ENCODE data around the gene CLEC7A.

CLEC7A gene

DNA sequence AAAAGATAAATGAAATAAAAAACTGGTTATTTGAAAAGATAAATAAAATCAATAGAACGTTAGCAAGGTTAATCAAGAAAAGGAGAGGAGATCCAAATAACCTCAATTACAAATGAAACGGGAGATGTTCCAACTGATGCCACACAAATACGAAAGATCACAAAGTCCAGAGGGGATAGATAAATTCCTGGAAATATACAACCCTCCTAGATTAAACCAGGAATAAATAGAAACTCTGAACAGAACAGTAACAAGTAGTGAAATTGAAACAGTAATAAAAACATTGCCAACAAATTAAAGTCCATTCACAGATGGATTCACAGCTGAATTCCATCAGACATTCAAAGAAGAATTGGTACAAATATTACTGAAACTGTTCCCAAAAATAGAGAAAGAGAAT is 43.6 kb downstream of the CLEC7A start:
- FAIRE-seq (no peak), DNase-seq (ENCODE audit: insufficient read length) (no peak)
- TF ChIP-seq POLR2AphosphoS5 (IDR thresholded peaks at IDR 0.05; ENCODE audit: low read depth, low read length): no peak

DNA sequence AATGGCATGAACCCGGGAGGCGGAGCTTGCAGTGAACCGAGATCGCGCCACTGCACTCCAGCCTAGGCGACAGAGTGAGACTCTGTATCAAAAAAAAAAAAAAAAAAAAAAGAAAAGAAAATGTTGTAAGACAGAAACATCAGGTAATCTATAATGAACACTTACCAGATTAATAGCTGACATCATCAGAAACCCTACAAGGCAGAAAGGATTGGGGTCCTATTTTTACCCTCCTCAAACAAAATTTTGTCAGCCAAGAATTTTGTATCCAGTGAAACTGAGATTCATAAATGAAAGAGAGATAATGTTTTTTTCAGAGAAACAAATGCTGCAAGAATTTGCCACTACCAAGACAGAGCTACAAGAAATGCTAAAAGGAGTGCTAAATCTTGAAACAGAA is 45.3 kb downstream of the CLEC7A start:
- DNase-seq (ENCODE audit: insufficient read length) (no peak), FAIRE-seq (no peak)
- TF ChIP-seq TAF1 (IDR thresholded peaks at IDR 0.05; ENCODE audit: borderline replicate concordance, low read depth, low read length) (no peak), POLR2AphosphoS5 (IDR thresholded peaks at IDR 0.05; ENCODE audit: low read depth, low read length) (no peak), POLR2A (IDR thresholded peaks at IDR 0.05; ENCODE audit: low read depth, low read length) (no peak)

DNA sequence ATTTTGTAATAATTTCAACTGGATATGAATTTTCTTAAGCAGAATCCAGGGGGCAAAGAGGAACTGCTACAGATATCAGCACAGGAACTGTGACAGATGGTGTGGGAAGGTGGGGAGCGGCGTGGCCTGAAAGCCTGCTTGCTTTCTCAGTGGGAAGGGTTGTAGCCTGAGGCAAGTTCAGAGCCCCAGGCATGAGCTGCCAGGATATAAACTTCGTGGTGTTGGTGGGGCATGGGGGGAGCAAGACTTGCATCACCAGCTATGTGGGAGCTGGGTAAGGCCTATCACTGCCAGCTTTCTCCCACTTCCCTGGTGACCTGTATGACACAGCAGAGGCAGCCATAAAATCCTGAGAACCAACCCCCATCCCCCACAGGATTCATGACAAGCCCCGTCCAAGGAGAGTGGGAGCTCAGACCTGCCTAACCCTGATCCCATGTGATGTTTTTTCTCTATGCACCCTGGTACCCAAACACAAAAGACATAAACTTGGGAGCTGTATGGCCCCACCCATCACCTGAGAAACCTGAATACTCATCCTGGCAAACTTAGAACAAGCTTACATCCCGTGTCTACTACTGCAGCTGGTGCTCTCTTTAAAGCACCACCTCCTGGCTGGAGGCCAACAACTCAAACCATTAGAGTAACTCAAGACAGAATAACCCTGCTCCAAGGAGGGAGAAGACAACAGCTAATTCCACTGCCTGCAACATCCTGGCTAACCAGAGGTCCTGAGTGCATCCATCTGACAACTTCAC is 47.7 kb downstream of the CLEC7A start:
- TF ChIP-seq POLR2AphosphoS5 (IDR thresholded peaks at IDR 0.05; ENCODE audit: low read depth, low read length) (no peak), TAF1 (IDR thresholded peaks at IDR 0.05; ENCODE audit: borderline replicate concordance, low read depth, low read length) (no peak), POLR2A (IDR thresholded peaks at IDR 0.05; ENCODE audit: low read depth, low read length) (no peak)
- no peak for FAIRE-seq
- no peak for DNase-seq (ENCODE audit: insufficient read length)

DNA sequence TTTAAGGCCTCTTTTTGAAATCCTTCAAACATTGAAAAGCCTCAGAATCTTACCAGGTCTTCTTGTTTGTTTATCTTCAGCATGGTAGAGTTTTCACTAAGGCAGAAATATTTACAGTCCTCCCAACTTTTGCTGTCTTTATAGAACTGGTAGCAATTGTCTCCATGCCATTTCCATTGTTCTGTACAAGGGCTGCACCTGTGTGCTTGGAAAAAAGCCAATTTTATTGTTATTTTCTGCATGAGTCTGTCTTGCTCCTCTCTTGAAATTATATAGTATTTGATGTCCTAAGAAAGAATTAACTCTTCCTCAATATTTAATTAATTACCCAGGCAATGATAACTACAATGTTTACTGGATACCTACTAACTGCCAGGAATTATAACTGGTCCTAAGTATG is 54.5 kb downstream of the CLEC7A start:
- DNase-seq (ENCODE audit: insufficient read length) (no peak), FAIRE-seq (no peak)
- TF ChIP-seq TAF1 (IDR thresholded peaks at IDR 0.05; ENCODE audit: borderline replicate concordance, low read depth, low read length) (no peak), POLR2A (IDR thresholded peaks at IDR 0.05; ENCODE audit: low read depth, low read length) (no peak), POLR2AphosphoS5 (IDR thresholded peaks at IDR 0.05; ENCODE audit: low read depth, low read length) (no peak)

DNA sequence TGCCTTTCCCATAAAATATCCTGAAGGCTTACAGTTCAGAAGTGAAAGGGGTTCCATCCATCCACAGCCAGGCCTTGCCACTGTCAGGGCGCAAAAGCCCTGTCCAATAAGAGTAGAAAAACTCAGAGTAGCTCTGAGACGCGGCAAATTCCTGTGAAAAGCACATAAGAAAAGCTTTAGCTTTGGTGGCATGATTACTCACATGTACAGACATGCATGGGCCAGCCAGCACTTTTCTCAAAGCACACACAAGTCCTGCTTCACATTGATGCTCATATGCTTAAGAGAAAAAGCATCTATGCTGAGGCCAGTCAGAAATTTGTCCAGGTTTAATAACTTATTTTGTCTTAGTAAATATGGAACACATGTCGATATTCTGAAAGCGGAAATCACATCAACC is 56.7 kb downstream of the CLEC7A start:
- no peak for DNase-seq (ENCODE audit: insufficient read length)
- no peak for FAIRE-seq
- TF ChIP-seq TAF1 (IDR thresholded peaks at IDR 0.05; ENCODE audit: borderline replicate concordance, low read depth, low read length) (no peak), POLR2AphosphoS5 (IDR thresholded peaks at IDR 0.05; ENCODE audit: low read depth, low read length) (no peak), POLR2A (IDR thresholded peaks at IDR 0.05; ENCODE audit: low read depth, low read length) (no peak)

DNA sequence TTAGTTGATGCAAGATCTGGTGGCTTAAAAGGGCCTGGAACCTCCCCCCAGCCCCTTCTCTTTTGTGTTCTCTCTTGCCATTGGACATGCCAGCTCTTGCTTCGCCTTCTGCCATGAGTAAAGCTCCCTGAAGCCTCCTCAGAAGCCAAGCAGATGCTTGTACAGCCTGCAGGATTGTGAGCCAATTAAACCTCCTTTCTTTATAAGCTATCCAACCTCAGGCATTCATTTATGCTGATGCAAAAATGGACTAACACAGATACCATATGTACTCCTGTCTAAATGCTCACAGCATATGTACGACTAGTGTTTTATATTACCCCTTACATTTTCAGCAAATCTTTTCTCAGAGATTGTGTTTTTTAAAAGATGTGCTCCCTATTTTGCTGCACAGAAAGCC is 57.9 kb downstream of the CLEC7A start:
- no peak for FAIRE-seq
- DNase-seq (ENCODE audit: insufficient read length): no peak
- TF ChIP-seq POLR2A (IDR thresholded peaks at IDR 0.05; ENCODE audit: low read depth, low read length): no peak
- TF ChIP-seq TAF1 (IDR thresholded peaks at IDR 0.05; ENCODE audit: borderline replicate concordance, low read depth, low read length): no peak
- no peak for TF ChIP-seq POLR2AphosphoS5 (IDR thresholded peaks at IDR 0.05; ENCODE audit: low read depth, low read length)

DNA sequence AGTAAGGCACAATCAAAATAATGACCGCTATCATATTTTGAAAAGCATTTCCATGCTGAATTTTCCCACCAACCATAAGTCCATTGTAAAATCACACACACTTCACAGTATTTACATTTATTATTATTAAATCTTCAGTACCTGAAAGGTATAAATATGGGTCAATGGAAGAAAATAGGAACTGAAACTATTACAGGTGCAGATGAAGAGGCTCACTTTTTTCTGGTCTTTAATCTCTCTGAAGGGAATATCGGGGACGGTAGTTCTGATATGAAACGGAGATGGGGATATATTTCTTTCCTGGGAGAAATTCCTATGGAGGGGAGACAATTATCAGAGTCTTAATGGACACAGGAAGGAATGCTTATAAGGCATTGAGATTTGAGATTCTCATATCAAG is 59.6 kb downstream of the CLEC7A start:
- FAIRE-seq: no peak
- no peak for DNase-seq (ENCODE audit: insufficient read length)
- no peak for TF ChIP-seq POLR2AphosphoS5 (IDR thresholded peaks at IDR 0.05; ENCODE audit: low read depth, low read length)
- no peak for TF ChIP-seq POLR2A (IDR thresholded peaks at IDR 0.05; ENCODE audit: low read depth, low read length)
- no peak for TF ChIP-seq TAF1 (IDR thresholded peaks at IDR 0.05; ENCODE audit: borderline replicate concordance, low read depth, low read length)

DNA sequence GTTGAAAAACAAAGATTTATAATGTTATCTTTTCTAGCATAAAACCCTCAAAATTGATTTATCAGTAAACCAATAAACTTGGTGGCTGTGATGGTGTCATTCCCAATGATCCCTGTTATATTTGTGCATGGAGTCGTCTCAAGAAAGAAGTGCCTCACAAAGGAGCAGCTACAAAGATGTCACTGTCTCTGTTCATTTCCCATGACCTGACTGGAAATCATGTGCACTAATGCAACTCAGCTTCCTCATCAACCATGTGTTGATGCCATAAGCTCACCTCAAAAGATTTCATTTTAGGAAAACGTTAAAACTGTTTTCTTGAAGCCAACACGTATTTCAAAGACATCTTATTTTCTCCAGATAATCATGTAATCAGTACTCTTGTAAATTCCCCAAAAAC is 60.0 kb downstream of the CLEC7A start:
- DNase-seq (ENCODE audit: insufficient read length) (no peak), FAIRE-seq (no peak)
- TF ChIP-seq TAF1 (IDR thresholded peaks at IDR 0.05; ENCODE audit: borderline replicate concordance, low read depth, low read length) (no peak), POLR2AphosphoS5 (IDR thresholded peaks at IDR 0.05; ENCODE audit: low read depth, low read length) (no peak), POLR2A (IDR thresholded peaks at IDR 0.05; ENCODE audit: low read depth, low read length) (no peak)

DNA sequence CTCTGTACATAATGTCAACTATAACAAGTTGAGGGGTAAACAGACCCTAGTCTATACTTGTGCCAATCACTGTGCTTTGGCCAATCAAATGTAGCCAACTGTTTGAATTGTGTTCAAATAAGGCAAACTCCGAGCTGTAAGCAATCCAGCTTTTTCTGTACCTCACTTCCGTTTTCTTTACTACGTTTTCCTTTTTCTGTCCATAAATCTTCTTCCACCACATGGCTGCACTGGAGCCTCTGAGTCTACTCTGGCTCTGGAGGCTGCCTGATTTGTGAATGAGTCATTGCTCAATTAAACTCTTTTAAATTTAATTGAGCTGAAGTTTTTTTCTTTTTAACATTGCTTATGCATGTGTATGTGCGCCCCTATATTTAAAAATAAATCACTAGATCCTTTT is 60.9 kb downstream of the CLEC7A start:
- no peak for DNase-seq (ENCODE audit: insufficient read length)
- no peak for TF ChIP-seq POLR2AphosphoS5 (IDR thresholded peaks at IDR 0.05; ENCODE audit: low read depth, low read length)
- TF ChIP-seq TAF1 (IDR thresholded peaks at IDR 0.05; ENCODE audit: borderline replicate concordance, low read depth, low read length): no peak
- no peak for TF ChIP-seq POLR2A (IDR thresholded peaks at IDR 0.05; ENCODE audit: low read depth, low read length)
- FAIRE-seq: no peak

DNA sequence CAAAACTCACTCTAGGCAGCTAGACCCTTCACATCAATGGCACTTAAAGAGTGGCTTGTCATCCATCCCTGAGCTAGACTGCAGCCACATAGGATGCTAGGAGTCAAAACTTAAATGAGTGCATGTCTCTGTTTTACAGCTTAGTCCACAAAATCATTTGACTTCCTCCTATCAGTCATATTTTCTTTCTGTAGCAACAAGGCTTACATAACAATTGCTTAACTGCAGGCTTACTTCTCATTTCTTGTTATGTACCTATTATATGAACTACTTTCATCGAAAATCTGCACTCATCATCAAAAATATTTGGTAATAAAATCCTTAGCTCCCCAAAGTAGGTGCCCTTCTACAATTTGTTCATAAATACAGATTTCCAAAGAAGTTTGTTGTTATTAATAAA is 61.4 kb downstream of the CLEC7A start:
- no peak for DNase-seq (ENCODE audit: insufficient read length)
- no peak for FAIRE-seq
- no peak for TF ChIP-seq TAF1 (IDR thresholded peaks at IDR 0.05; ENCODE audit: borderline replicate concordance, low read depth, low read length)
- TF ChIP-seq POLR2AphosphoS5 (IDR thresholded peaks at IDR 0.05; ENCODE audit: low read depth, low read length): no peak
- TF ChIP-seq POLR2A (IDR thresholded peaks at IDR 0.05; ENCODE audit: low read depth, low read length): no peak

DNA sequence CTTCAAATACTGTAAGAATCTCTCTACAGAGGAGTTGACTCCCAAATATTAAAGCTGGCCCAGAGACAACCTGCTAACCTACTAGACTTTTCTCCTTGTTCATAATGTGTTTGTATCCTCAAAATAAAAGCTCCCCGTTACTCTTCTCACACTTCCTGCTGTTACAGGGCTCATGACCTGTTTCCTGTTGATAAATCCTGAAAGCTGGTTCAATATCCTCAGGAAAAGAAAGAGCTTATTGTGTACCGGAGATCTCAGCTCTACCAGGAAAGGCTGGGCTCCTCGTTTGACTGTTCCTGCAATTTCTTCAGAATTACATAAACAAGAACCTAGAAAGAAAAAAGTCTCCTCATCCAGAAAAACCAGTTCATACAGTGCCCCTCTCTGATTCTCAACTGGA is 62.1 kb downstream of the CLEC7A start:
- FAIRE-seq: no peak
- TF ChIP-seq POLR2AphosphoS5 (IDR thresholded peaks at IDR 0.05; ENCODE audit: low read depth, low read length): no peak
- no peak for TF ChIP-seq TAF1 (IDR thresholded peaks at IDR 0.05; ENCODE audit: borderline replicate concordance, low read depth, low read length)
- TF ChIP-seq POLR2A (IDR thresholded peaks at IDR 0.05; ENCODE audit: low read depth, low read length): no peak
- no peak for DNase-seq (ENCODE audit: insufficient read length)

DNA sequence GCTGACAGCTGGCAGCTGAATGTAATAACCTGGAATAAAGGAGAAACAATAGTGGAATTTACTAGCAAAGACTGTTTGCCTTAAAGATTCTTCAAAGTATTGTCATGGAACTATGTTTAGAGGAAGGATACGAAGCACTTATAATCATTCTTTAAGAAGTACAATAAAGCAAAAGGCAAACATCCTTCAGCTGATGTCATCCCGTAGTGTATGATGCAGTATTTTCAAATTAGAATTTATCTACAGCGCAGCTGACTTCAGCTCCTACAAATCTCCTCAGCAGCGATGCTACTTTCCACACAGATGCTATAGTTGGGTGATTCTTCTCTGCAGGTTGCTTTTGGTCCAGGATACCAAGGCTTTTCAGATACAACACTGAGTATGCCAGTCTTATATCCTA is 62.7 kb downstream of the CLEC7A start:
- TF ChIP-seq TAF1 (IDR thresholded peaks at IDR 0.05; ENCODE audit: borderline replicate concordance, low read depth, low read length) (no peak), POLR2A (IDR thresholded peaks at IDR 0.05; ENCODE audit: low read depth, low read length) (no peak), POLR2AphosphoS5 (IDR thresholded peaks at IDR 0.05; ENCODE audit: low read depth, low read length) (no peak)
- FAIRE-seq (no peak), DNase-seq (ENCODE audit: insufficient read length) (no peak)

Measured in GM12892 (cell line).